PFSK-1 (cell line): Measurements from ENCODE around the gene KCNV2.

ENCODE experiments used
- FOXP2 ChIP-seq: optimal IDR thresholded peaks from 2 replicates; pipeline ENCODE3; 2011; ENCODE audit warnings: borderline replicate concordance, control low read depth, inconsistent platforms; ENCODE audit not compliant: insufficient read depth; ENCODE audit errors: extremely low read length, extremely low read depth
- POLR2AphosphoS5 ChIP-seq: IDR thresholded peaks from 2 replicates; pipeline ENCODE4 v1.6.1; 2012; ENCODE audit warnings: low read depth, mild to moderate bottlenecking, control low read depth, low read length, moderate library complexity
- REST ChIP-seq, 2 experiments: IDR thresholded peaks; 2 replicates each; pipeline versions ENCODE4 v1.6.1 to v1.8.0; 2011 to 2012; ENCODE audit warnings: low read depth in 2 of 2, low read length in 2 of 2, control low read depth in 1 of 2, inconsistent platforms in 1 of 2, mild to moderate bottlenecking in 1 of 2, moderate library complexity in 1 of 2; ENCODE audit not compliant: insufficient read depth in 1 of 2
- SIN3A ChIP-seq: IDR thresholded peaks from 2 replicates; pipeline ENCODE4 v1.6.1; 2012; ENCODE audit warnings: mild to moderate bottlenecking, low read length, moderate library complexity, borderline replicate concordance; ENCODE audit not compliant: insufficient read depth
- TAF1 ChIP-seq: IDR thresholded peaks from 2 replicates; pipeline ENCODE4 v1.6.1; 2012; ENCODE audit warnings: low read length, control low read depth, borderline replicate concordance; ENCODE audit not compliant: insufficient read depth

The KCNV2 gene

GRCh38 chr9:2691212-2691611, 26.1 kb upstream of the KCNV2 start:
- TF ChIP-seq TAF1 (no peak), POLR2AphosphoS5 (no peak), SIN3A (no peak), FOXP2 (no peak), REST (IDR thresholded peaks at IDR 0.05; ENCODE audit: insufficient read depth in 1 of 2, low read depth in 2 of 2, low read length in 2 of 2) (no peak)

GRCh38 chr9:2691626-2692025, 25.7 kb upstream of the KCNV2 start:
- TF ChIP-seq SIN3A (no peak), TAF1 (no peak), REST (IDR thresholded peaks at IDR 0.05; ENCODE audit: insufficient read depth in 1 of 2, low read depth in 2 of 2, low read length in 2 of 2) (no peak), FOXP2 (no peak), POLR2AphosphoS5 (no peak)

- no peak for TF ChIP-seq REST (IDR thresholded peaks at IDR 0.05; ENCODE audit: insufficient read depth in 1 of 2, low read depth in 2 of 2, low read length in 2 of 2)
- TF ChIP-seq TAF1 = no peak
- TF ChIP-seq FOXP2 = no peak
- no peak for TF ChIP-seq SIN3A
- no peak for TF ChIP-seq POLR2AphosphoS5
These were observed 24.3 kb upstream of the KCNV2 start for GRCh38 chr9:2693056-2693455.

- TF ChIP-seq TAF1 (no peak), FOXP2 (no peak), SIN3A (no peak), POLR2AphosphoS5 (no peak), REST (IDR thresholded peaks at IDR 0.05; ENCODE audit: insufficient read depth in 1 of 2, low read depth in 2 of 2, low read length in 2 of 2) (no peak)
These were observed 19.8 kb upstream of the KCNV2 start for GRCh38 chr9:2697492-2697891.

- TF ChIP-seq SIN3A (no peak), FOXP2 (no peak), POLR2AphosphoS5 (no peak), TAF1 (no peak), REST (IDR thresholded peaks at IDR 0.05; ENCODE audit: insufficient read depth in 1 of 2, low read depth in 2 of 2, low read length in 2 of 2) (no peak)
These were observed 16.9 kb upstream of the KCNV2 start for GRCh38 chr9:2700398-2700797.
